ENCODE data around the gene RNF152. TPM values are rescaled to one million over a fixed set of nuclear protein-coding genes. Genes with fewer than 3 reads are reported as not detected.

The RNF152 gene
- total RNA-seq, 1 experiment from 2014 or later: 2.4 TPM

DNA sequence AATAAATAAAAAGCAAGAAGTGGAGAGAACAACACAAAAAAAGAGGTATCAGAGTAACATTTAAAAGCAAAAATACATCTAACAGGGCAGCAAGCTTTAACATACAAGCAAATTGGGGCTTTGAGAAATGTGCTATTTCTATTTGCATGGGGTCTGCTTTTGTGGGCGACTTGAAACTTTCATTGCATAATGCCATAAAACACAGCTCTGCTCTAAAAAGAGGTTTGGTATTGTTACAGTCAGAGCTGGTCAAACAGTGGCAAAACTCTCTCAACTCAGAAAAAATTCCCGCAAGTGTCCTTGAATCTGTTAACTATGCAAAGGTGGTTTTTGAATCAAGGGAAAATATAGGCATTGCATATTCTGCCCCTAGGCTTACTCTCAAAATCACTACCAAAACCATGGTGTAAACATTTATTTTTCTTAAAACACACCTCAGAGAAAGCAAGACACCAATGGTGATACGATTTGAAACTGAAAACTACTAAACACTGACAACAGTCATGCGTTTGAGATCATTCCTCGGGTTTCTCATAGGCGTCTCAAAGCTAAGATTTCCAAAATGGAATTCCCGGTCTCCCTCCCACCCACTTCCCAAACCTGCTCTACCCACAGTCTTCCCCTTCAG, 45.5 kb downstream of the RNF152 start:
- Histone ChIP-seq H3K4me1 (no peaks in the 10 kb centered on the region), H3K4me3 (ENCODE audit: low read depth, low read length) (no peak overlapping the region), H3K27me3 (replicated peaks; ENCODE audit: control insufficient read depth, insufficient read depth, low read length) (no peaks in the 10 kb centered on the region), H3K36me3 (ENCODE audit: control insufficient read depth, insufficient read depth, low read length) (no peaks in the 10 kb centered on the region), H3K9me3 (no peaks in the 10 kb centered on the region)
- ChIA-PET POLR2A (no interaction called here), CTCF (no interaction called here)
- Mint-ChIP-seq H3K4me3 (ENCODE audit: unreplicated experiment) (no peak overlapping the region), H3K36me3 (ENCODE audit: insufficient read depth, unreplicated experiment) (no peaks in the 10 kb centered on the region), H3K27me3 (ENCODE audit: insufficient read depth, unreplicated experiment) (no peaks in the 10 kb centered on the region), H3K4me1 (ENCODE audit: low read depth, unreplicated experiment) (no peaks in the 10 kb centered on the region), H3K9me3 (ENCODE audit: unreplicated experiment) (no peaks in the 10 kb centered on the region), H3K27ac (ENCODE audit: unreplicated experiment) (no peak overlapping the region)
- BruUV-seq (replicated peaks): no TSS peak
- TF ChIP-seq, protein P1, sequence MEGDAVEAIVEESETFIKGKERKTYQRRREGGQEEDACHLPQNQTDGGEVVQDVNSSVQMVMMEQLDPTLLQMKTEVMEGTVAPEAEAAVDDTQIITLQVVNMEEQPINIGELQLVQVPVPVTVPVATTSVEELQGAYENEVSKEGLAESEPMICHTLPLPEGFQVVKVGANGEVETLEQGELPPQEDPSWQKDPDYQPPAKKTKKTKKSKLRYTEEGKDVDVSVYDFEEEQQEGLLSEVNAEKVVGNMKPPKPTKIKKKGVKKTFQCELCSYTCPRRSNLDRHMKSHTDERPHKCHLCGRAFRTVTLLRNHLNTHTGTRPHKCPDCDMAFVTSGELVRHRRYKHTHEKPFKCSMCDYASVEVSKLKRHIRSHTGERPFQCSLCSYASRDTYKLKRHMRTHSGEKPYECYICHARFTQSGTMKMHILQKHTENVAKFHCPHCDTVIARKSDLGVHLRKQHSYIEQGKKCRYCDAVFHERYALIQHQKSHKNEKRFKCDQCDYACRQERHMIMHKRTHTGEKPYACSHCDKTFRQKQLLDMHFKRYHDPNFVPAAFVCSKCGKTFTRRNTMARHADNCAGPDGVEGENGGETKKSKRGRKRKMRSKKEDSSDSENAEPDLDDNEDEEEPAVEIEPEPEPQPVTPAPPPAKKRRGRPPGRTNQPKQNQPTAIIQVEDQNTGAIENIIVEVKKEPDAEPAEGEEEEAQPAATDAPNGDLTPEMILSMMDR (IDR thresholded peaks at IDR 0.05; ENCODE audit: insufficient read depth in 1 of 2, low read depth in 1 of 2, low read length in 1 of 2, severe bottlenecking in 1 of 2, unreplicated experiment in 1 of 2): no peak
- intact Hi-C loops (cut with micrococcal nuclease; ENCODE audit: unreplicated experiment): no loop called here
- no peak for DNase-seq

DNA sequence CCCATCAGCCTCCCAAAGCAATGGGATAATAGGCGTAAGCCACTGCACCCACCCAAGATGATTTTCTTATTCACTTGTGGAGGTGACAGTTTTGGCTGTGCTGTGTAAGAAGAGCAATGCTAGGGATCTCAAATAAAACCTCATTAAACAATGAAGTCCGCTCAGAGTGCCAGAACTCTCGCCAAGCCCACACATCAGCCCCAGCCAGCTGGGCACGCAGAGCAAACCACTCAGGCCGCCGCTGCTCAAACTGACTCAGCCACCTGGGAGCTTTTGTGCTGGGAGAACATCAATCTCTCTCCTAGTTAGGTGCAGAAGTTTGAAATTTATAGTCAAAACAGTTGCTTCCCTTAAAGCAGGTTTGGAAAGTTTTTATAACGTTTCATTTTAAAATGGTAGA, 47.6 kb downstream of the RNF152 start:
- Mint-ChIP-seq H3K4me3 (ENCODE audit: unreplicated experiment) (no peak overlapping the region), H3K36me3 (ENCODE audit: insufficient read depth, unreplicated experiment) (no peaks in the 10 kb centered on the region), H3K4me1 (ENCODE audit: low read depth, unreplicated experiment) (no peaks in the 10 kb centered on the region), H3K27me3 (ENCODE audit: insufficient read depth, unreplicated experiment) (no peaks in the 10 kb centered on the region), H3K27ac (ENCODE audit: unreplicated experiment) (no peak overlapping the region), H3K9me3 (ENCODE audit: unreplicated experiment) (no peaks in the 10 kb centered on the region)
- H3K4me1 ChIP-seq: no peaks in the 10 kb centered on the region
- no TSS peak for BruUV-seq (replicated peaks)
- POLR2A ChIA-PET: no interaction called here
- H3K9me3 ChIP-seq: no peaks in the 10 kb centered on the region
- no peak for DNase-seq
- H3K4me3 ChIP-seq (ENCODE audit: low read depth, low read length): no peak overlapping the region
- TF ChIP-seq, protein P1 (IDR thresholded peaks at IDR 0.05; ENCODE audit: insufficient read depth in 1 of 2, low read depth in 1 of 2, low read length in 1 of 2, severe bottlenecking in 1 of 2, unreplicated experiment in 1 of 2): no peak
- intact Hi-C loops (cut with micrococcal nuclease; ENCODE audit: unreplicated experiment): no loop called here
- CTCF ChIA-PET: no interaction called here
- H3K36me3 ChIP-seq (ENCODE audit: control insufficient read depth, insufficient read depth, low read length): no peaks in the 10 kb centered on the region
- no peaks in the 10 kb centered on the region for H3K27me3 ChIP-seq (replicated peaks; ENCODE audit: control insufficient read depth, insufficient read depth, low read length)

DNA sequence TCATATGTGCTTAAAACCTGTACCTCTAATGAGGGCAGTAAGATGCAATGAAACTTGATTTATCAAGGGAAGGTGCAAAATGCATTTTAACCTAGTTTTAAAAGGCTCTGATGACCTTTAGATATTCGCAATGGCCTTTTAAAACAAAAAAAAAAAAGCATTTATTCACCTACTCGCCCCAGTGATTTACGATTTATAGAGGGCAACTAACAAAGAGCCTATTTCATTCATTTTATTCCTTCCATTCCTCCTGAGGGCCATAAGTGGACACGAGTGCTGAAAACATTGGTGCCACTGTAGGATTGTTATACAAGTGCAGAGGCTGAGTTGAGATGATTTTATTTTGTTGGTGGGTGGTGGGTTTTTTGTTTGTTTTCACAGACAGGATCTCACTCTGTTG, 48.1 kb downstream of the RNF152 start:
- POLR2A ChIA-PET: no interaction called here
- Histone ChIP-seq H3K4me1 (no peaks in the 10 kb centered on the region), H3K4me3 (ENCODE audit: low read depth, low read length) (no peak overlapping the region), H3K36me3 (ENCODE audit: control insufficient read depth, insufficient read depth, low read length) (no peaks in the 10 kb centered on the region), H3K9me3 (no peaks in the 10 kb centered on the region), H3K27me3 (replicated peaks; ENCODE audit: control insufficient read depth, insufficient read depth, low read length) (no peaks in the 10 kb centered on the region)
- no peaks in the 10 kb centered on the region for H3K36me3 Mint-ChIP-seq (ENCODE audit: insufficient read depth, unreplicated experiment)
- H3K27me3 Mint-ChIP-seq (ENCODE audit: insufficient read depth, unreplicated experiment): no peaks in the 10 kb centered on the region
- DNase-seq: no peak
- H3K4me3 Mint-ChIP-seq (ENCODE audit: unreplicated experiment): no peak overlapping the region
- TF ChIP-seq, protein P1 (IDR thresholded peaks at IDR 0.05; ENCODE audit: insufficient read depth in 1 of 2, low read depth in 1 of 2, low read length in 1 of 2, severe bottlenecking in 1 of 2, unreplicated experiment in 1 of 2): no peak
- H3K27ac Mint-ChIP-seq (ENCODE audit: unreplicated experiment): no peak overlapping the region
- H3K9me3 Mint-ChIP-seq (ENCODE audit: unreplicated experiment): no peaks in the 10 kb centered on the region
- intact Hi-C loops (cut with micrococcal nuclease; ENCODE audit: unreplicated experiment): no loop called here
- CTCF ChIA-PET: no interaction called here
- H3K4me1 Mint-ChIP-seq (ENCODE audit: low read depth, unreplicated experiment): no peaks in the 10 kb centered on the region
- BruUV-seq (replicated peaks): no TSS peak
